HUES48 (cell line): Measurements from ENCODE around the gene AXDND1.
"Not testable (repeated sequence)": the region's sequence is repeated elsewhere in the genome, so short reads cannot be mapped to it uniquely, and the experiment has no call there.

Experiments
- H3K27ac ChIP-seq: one replicate; pipeline ENCODE4 v1.7.0; 2013; ENCODE audit warnings: low read depth, low read length, inconsistent platforms
- H3K27me3 ChIP-seq: 2 replicates; pipeline ENCODE4 v1.6.1; 2013; ENCODE audit warnings: mild to moderate bottlenecking, low read length; ENCODE audit not compliant: control insufficient read depth, insufficient read depth
- H3K36me3 ChIP-seq: 2 replicates; pipeline ENCODE4 v1.6.1; 2013; ENCODE audit warnings: low read length; ENCODE audit not compliant: control insufficient read depth, insufficient read depth
- H3K4me1 ChIP-seq: 2 replicates; pipeline ENCODE4 v1.6.1; 2013; ENCODE audit warnings: mild to moderate bottlenecking, low read length; ENCODE audit not compliant: control insufficient read depth, insufficient read depth
- H3K4me3 ChIP-seq: 2 replicates; pipeline ENCODE4 v1.5.1; 2013; ENCODE audit warnings: mild to moderate bottlenecking, low read depth, low read length
- H3K9ac ChIP-seq: 2 replicates; pipeline ENCODE4 v1.6.1; 2013; ENCODE audit warnings: mild to moderate bottlenecking, low read depth, low read length, moderate library complexity
- H3K9me3 ChIP-seq: 2 replicates; pipeline ENCODE4 v1.6.1; 2013; ENCODE audit warnings: low read length; ENCODE audit not compliant: control insufficient read depth, insufficient read depth

The AXDND1 gene

GRCh38 chr1:179334440-179334839, 31.3 kb upstream of the AXDND1 start:
- Histone ChIP-seq H3K9me3 (no peaks in the 10 kb centered on the region), H3K9ac (no peak overlapping the region), H3K27me3 (no peaks in the 10 kb centered on the region), H3K4me3 (no peak overlapping the region), H3K27ac (no peak overlapping the region), H3K4me1 (no peaks in the 10 kb centered on the region), H3K36me3 (0 out of 2 replicates have a peak, but pooled peaks cover 3% of the 10 kb centered on the region)

GRCh38 chr1:179337288-179337687, 28.5 kb upstream of the AXDND1 start:
- Histone ChIP-seq H3K27ac (no peak overlapping the region), H3K4me3 (no peak overlapping the region), H3K9ac (no peak overlapping the region), H3K36me3 (peaks cover 12% of the 10 kb centered on the region; the same call in 1 of the 2 replicates), H3K27me3 (no peaks in the 10 kb centered on the region), H3K9me3 (no peaks in the 10 kb centered on the region), H3K4me1 (no peaks in the 10 kb centered on the region)

- H3K9me3 ChIP-seq, result no peaks in the 10 kb centered on the region
- no peak overlapping the region for H3K9ac ChIP-seq
- H3K36me3 ChIP-seq, result peaks cover 12% of the 10 kb centered on the region; the same call in 1 of the 2 replicates
- H3K27me3 ChIP-seq, result no peaks in the 10 kb centered on the region
- H3K4me1 ChIP-seq, result no peaks in the 10 kb centered on the region
- no peak overlapping the region for H3K4me3 ChIP-seq
- H3K27ac ChIP-seq, result no peak overlapping the region
These were observed 27.7 kb upstream of the AXDND1 start for GRCh38 chr1:179337942-179338560.

- H3K9ac ChIP-seq, result no peak overlapping the region
- H3K36me3 ChIP-seq, result peaks cover 16% of the 10 kb centered on the region; the same call in 1 of the 2 replicates
- no peaks in the 10 kb centered on the region for H3K9me3 ChIP-seq
- no peaks in the 10 kb centered on the region for H3K27me3 ChIP-seq
- no peak overlapping the region for H3K4me3 ChIP-seq
- H3K4me1 ChIP-seq, result no peaks in the 10 kb centered on the region
- no peak overlapping the region for H3K27ac ChIP-seq
These were observed 24.9 kb upstream of the AXDND1 start for GRCh38 chr1:179340918-179341317.

GRCh38 chr1:179341943-179342547, 23.7 kb upstream of the AXDND1 start:
- Histone ChIP-seq H3K27ac (no peak overlapping the region), H3K4me3 (no peak overlapping the region), H3K36me3 (peaks cover 16% of the 10 kb centered on the region; the same call in 1 of the 2 replicates), H3K9ac (no peak overlapping the region), H3K27me3 (no peaks in the 10 kb centered on the region), H3K9me3 (no peaks in the 10 kb centered on the region), H3K4me1 (no peaks in the 10 kb centered on the region)

GRCh38 chr1:179342740-179343404, 22.9 kb upstream of the AXDND1 start:
- Histone ChIP-seq H3K9me3 (no peaks in the 10 kb centered on the region), H3K4me3 (no peak overlapping the region), H3K27ac (no peak overlapping the region), H3K9ac (no peak overlapping the region), H3K4me1 (no peaks in the 10 kb centered on the region), H3K36me3 (peaks cover 16% of the 10 kb centered on the region; the same call in 1 of the 2 replicates), H3K27me3 (no peaks in the 10 kb centered on the region)

- Histone ChIP-seq H3K27ac (no peak overlapping the region), H3K36me3 (no peaks in the 10 kb centered on the region; the same call in 1 of the 2 replicates), H3K4me1 (no peaks in the 10 kb centered on the region)
These were observed 14.5 kb upstream of the AXDND1 start for GRCh38 chr1:179351281-179351680.

GRCh38 chr1:179352236-179352635, 13.5 kb upstream of the AXDND1 start:
- Histone ChIP-seq H3K27me3 (no peaks in the 10 kb centered on the region), H3K36me3 (no peaks in the 10 kb centered on the region; the same call in 1 of the 2 replicates), H3K27ac (no peak overlapping the region), H3K4me1 (no peaks in the 10 kb centered on the region), H3K9me3 (no peaks in the 10 kb centered on the region), H3K4me3 (no peak overlapping the region), H3K9ac (no peak overlapping the region)

More at GRCh38 chr1:179351281-179351680, 14.5 kb upstream of the AXDND1 start:
- Histone ChIP-seq H3K4me3 (no peak overlapping the region), H3K9me3 (no peaks in the 10 kb centered on the region), H3K27me3 (no peaks in the 10 kb centered on the region), H3K9ac (no peak overlapping the region)

GRCh38 chr1:179353546-179353945, 12.2 kb upstream of the AXDND1 start:
- H3K9me3 ChIP-seq, result no peaks in the 10 kb centered on the region
- no peak overlapping the region for H3K4me3 ChIP-seq
- H3K4me1 ChIP-seq, result no peaks in the 10 kb centered on the region
- no peak overlapping the region for H3K9ac ChIP-seq
- H3K36me3 ChIP-seq, result no peaks in the 10 kb centered on the region; the same call in 1 of the 2 replicates
- no peak overlapping the region for H3K27ac ChIP-seq
- no peaks in the 10 kb centered on the region for H3K27me3 ChIP-seq

GRCh38 chr1:179361631-179362030, 4.1 kb upstream of the AXDND1 start:
- not testable (repeated sequence) for H3K27ac ChIP-seq, H3K9me3 ChIP-seq, H3K4me1 ChIP-seq

More at GRCh38 chr1:179361631-179362030, 4.1 kb upstream of the AXDND1 start:
- not testable (repeated sequence) for H3K36me3 ChIP-seq, H3K4me3 ChIP-seq, H3K27me3 ChIP-seq, H3K9ac ChIP-seq
